ENCODE results near the gene CDH23.

CDH23 gene

GRCh38 chr10:71774916-71775702, 378.4 kb downstream of the CDH23 start:
- FAIRE-seq (no peak), DNase-seq (ENCODE audit: insufficient read length, low spot score) (no peak)

- no peak for DNase-seq (ENCODE audit: insufficient read length, low spot score)
Observed at GRCh38 chr10:71776481-71776925, 379.8 kb downstream of the CDH23 start.

GRCh38 chr10:71777213-71777985, 380.7 kb downstream of the CDH23 start:
- no peak for DNase-seq (ENCODE audit: insufficient read length, low spot score)
- no peak for FAIRE-seq

More at GRCh38 chr10:71776481-71776925, 379.8 kb downstream of the CDH23 start:
- no peak for FAIRE-seq

GRCh38 chr10:71778071-71778825, 381.5 kb downstream of the CDH23 start:
- DNase-seq (ENCODE audit: insufficient read length, low spot score) (no peak), FAIRE-seq (no peak)

- no peak for FAIRE-seq
Observed at GRCh38 chr10:71779641-71780040, 382.9 kb downstream of the CDH23 start.

GRCh38 chr10:71780156-71780555, 383.4 kb downstream of the CDH23 start:
- no peak for DNase-seq (ENCODE audit: insufficient read length, low spot score)

More at GRCh38 chr10:71779641-71780040, 382.9 kb downstream of the CDH23 start:
- no peak for DNase-seq (ENCODE audit: insufficient read length, low spot score)

GRCh38 chr10:71780719-71781118, 384.0 kb downstream of the CDH23 start:
- no peak for FAIRE-seq
- DNase-seq (ENCODE audit: insufficient read length, low spot score): no peak

More at GRCh38 chr10:71780156-71780555, 383.4 kb downstream of the CDH23 start:
- FAIRE-seq: no peak

- FAIRE-seq (no peak), DNase-seq (ENCODE audit: insufficient read length, low spot score) (no peak)
Observed at GRCh38 chr10:71782221-71782916, 385.6 kb downstream of the CDH23 start.

- FAIRE-seq: no peak
- DNase-seq (ENCODE audit: insufficient read length, low spot score): no peak
Observed at GRCh38 chr10:71782917-71783490, 386.3 kb downstream of the CDH23 start.

GRCh38 chr10:71783917-71784678, 387.4 kb downstream of the CDH23 start:
- FAIRE-seq (no peak), DNase-seq (ENCODE audit: insufficient read length, low spot score) (no peak)

- DNase-seq (ENCODE audit: insufficient read length, low spot score) (no peak), FAIRE-seq (no peak)
Observed at GRCh38 chr10:71784679-71785272, 388.1 kb downstream of the CDH23 start.

GRCh38 chr10:71788954-71789353, 392.2 kb downstream of the CDH23 start:
- DNase-seq (ENCODE audit: insufficient read length, low spot score) (no peak), FAIRE-seq (no peak)

- FAIRE-seq (no peak), DNase-seq (ENCODE audit: insufficient read length, low spot score) (no peak)
Observed at GRCh38 chr10:71789871-71790270, 393.2 kb downstream of the CDH23 start.

- no peak for FAIRE-seq
- no peak for DNase-seq (ENCODE audit: insufficient read length, low spot score)
Observed at GRCh38 chr10:71790749-71791440, 394.2 kb downstream of the CDH23 start.

GRCh38 chr10:71795248-71795647, 398.5 kb downstream of the CDH23 start:
- FAIRE-seq (no peak), DNase-seq (ENCODE audit: insufficient read length, low spot score) (peak; percentile 42)

GRCh38 chr10:71796749-71797405, 400.2 kb downstream of the CDH23 start:
- no peak for FAIRE-seq
- DNase-seq (ENCODE audit: insufficient read length, low spot score): no peak

GRCh38 chr10:71797533-71798307, 401.0 kb downstream of the CDH23 start:
- no peak for FAIRE-seq
- no peak for DNase-seq (ENCODE audit: insufficient read length, low spot score)
